ENCODE measurements around the gene GPR35. TPM values are rescaled to one million over a fixed set of nuclear protein-coding genes. Genes with fewer than 3 reads are reported as not detected.

The GPR35 gene
- total RNA-seq, 1 experiment from 2014 or later = 21.3 TPM

GRCh38 chr2:240637901-240638345 lies 12.6 kb downstream of the GPR35 start:
- peaks cover 11% of the 10 kb centered on the region for H3K9me3 Mint-ChIP-seq (ENCODE audit: unreplicated experiment)
- TF ChIP-seq, protein P1, sequence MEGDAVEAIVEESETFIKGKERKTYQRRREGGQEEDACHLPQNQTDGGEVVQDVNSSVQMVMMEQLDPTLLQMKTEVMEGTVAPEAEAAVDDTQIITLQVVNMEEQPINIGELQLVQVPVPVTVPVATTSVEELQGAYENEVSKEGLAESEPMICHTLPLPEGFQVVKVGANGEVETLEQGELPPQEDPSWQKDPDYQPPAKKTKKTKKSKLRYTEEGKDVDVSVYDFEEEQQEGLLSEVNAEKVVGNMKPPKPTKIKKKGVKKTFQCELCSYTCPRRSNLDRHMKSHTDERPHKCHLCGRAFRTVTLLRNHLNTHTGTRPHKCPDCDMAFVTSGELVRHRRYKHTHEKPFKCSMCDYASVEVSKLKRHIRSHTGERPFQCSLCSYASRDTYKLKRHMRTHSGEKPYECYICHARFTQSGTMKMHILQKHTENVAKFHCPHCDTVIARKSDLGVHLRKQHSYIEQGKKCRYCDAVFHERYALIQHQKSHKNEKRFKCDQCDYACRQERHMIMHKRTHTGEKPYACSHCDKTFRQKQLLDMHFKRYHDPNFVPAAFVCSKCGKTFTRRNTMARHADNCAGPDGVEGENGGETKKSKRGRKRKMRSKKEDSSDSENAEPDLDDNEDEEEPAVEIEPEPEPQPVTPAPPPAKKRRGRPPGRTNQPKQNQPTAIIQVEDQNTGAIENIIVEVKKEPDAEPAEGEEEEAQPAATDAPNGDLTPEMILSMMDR (IDR thresholded peaks at IDR 0.05; ENCODE audit: insufficient read depth in 1 of 2, low read depth in 1 of 2, low read length in 1 of 2, severe bottlenecking in 1 of 2, unreplicated experiment in 1 of 2) = no peak
- H3K4me1 Mint-ChIP-seq (ENCODE audit: low read depth, unreplicated experiment) = no peaks in the 10 kb centered on the region
- CTCF ChIA-PET = interaction anchor here (0.6 kb wide), 1 partner anchor 10 kb away, joined by 4 read pairs; no protein-coding TSS in a partner anchor
- no peak overlapping the region for H3K4me3 ChIP-seq (ENCODE audit: low read depth, low read length)
- H3K27me3 Mint-ChIP-seq (ENCODE audit: insufficient read depth, unreplicated experiment) = peaks cover 3% of the 10 kb centered on the region
- H3K36me3 Mint-ChIP-seq (ENCODE audit: insufficient read depth, unreplicated experiment) = no peaks in the 10 kb centered on the region
- H3K4me1 ChIP-seq = no peaks in the 10 kb centered on the region
- H3K27me3 ChIP-seq (replicated peaks; ENCODE audit: control insufficient read depth, insufficient read depth, low read length) = no peaks in the 10 kb centered on the region
- no peak for DNase-seq
- no peaks in the 10 kb centered on the region for H3K36me3 ChIP-seq (ENCODE audit: control insufficient read depth, insufficient read depth, low read length)
- intact Hi-C loops (cut with micrococcal nuclease; ENCODE audit: unreplicated experiment) = no loop called here
- BruUV-seq (replicated peaks) = no TSS peak
- POLR2A ChIA-PET = no interaction called here
- no peak overlapping the region for H3K4me3 Mint-ChIP-seq (ENCODE audit: unreplicated experiment)
- 0 out of 2 replicates have a peak, but pooled peaks cover 3% of the 10 kb centered on the region for H3K9me3 ChIP-seq
- no peak overlapping the region for H3K27ac Mint-ChIP-seq (ENCODE audit: unreplicated experiment)

- H3K36me3 Mint-ChIP-seq (ENCODE audit: insufficient read depth, unreplicated experiment) = no peaks in the 10 kb centered on the region
- Histone ChIP-seq H3K4me3 (ENCODE audit: low read depth, low read length) (no peak overlapping the region), H3K27me3 (replicated peaks; ENCODE audit: control insufficient read depth, insufficient read depth, low read length) (no peaks in the 10 kb centered on the region), H3K36me3 (ENCODE audit: control insufficient read depth, insufficient read depth, low read length) (no peaks in the 10 kb centered on the region), H3K4me1 (no peaks in the 10 kb centered on the region), H3K9me3 (0 out of 2 replicates have a peak, but pooled peaks cover 3% of the 10 kb centered on the region)
- no peak for DNase-seq
- TF ChIP-seq, protein P1 (IDR thresholded peaks at IDR 0.05; ENCODE audit: insufficient read depth in 1 of 2, low read depth in 1 of 2, low read length in 1 of 2, severe bottlenecking in 1 of 2, unreplicated experiment in 1 of 2) = no peak
- CTCF ChIA-PET = no interaction called here
- no peaks in the 10 kb centered on the region for H3K4me1 Mint-ChIP-seq (ENCODE audit: low read depth, unreplicated experiment)
- POLR2A ChIA-PET = no interaction called here
- H3K27me3 Mint-ChIP-seq (ENCODE audit: insufficient read depth, unreplicated experiment) = peaks cover 3% of the 10 kb centered on the region
- intact Hi-C loops (cut with micrococcal nuclease; ENCODE audit: unreplicated experiment) = no loop called here
- no peak overlapping the region for H3K27ac Mint-ChIP-seq (ENCODE audit: unreplicated experiment)
- BruUV-seq (replicated peaks) = no TSS peak
- peaks cover 4% of the 10 kb centered on the region for H3K9me3 Mint-ChIP-seq (ENCODE audit: unreplicated experiment)
- no peak overlapping the region for H3K4me3 Mint-ChIP-seq (ENCODE audit: unreplicated experiment)
Measured at GRCh38 chr2:240638512-240639160, 13.4 kb downstream of the GPR35 start.

DNA sequence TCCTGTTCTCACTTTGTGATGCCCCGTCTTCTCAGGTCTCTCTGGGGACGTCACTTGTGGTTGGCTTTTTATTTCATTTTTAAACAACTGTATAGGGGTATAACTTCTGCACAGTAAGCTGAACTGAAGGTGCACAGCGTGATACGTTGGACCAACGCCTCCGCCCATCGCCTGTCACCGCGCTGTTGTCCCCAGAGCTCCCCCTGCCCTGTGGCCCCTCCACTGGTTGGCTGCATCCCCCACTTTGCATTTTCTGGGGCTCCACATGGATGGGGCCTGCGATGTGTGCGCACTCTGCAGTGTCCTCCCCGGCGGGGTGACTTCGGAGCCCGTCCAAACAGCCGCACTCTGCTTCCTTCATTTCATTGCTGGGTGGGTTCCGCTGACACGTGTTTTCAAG lies 14.3 kb downstream of the GPR35 start:
- intact Hi-C loops (cut with micrococcal nuclease; ENCODE audit: unreplicated experiment) = no loop called here
- Mint-ChIP-seq H3K27me3 (ENCODE audit: insufficient read depth, unreplicated experiment) (peaks cover 3% of the 10 kb centered on the region), H3K9me3 (ENCODE audit: unreplicated experiment) (no peaks in the 10 kb centered on the region), H3K27ac (ENCODE audit: unreplicated experiment) (no peak overlapping the region), H3K4me3 (ENCODE audit: unreplicated experiment) (no peak overlapping the region), H3K4me1 (ENCODE audit: low read depth, unreplicated experiment) (no peaks in the 10 kb centered on the region), H3K36me3 (ENCODE audit: insufficient read depth, unreplicated experiment) (no peaks in the 10 kb centered on the region)
- CTCF ChIA-PET = no interaction called here
- H3K4me1 ChIP-seq = no peaks in the 10 kb centered on the region
- no peaks in the 10 kb centered on the region for H3K9me3 ChIP-seq
- no peak overlapping the region for H3K4me3 ChIP-seq (ENCODE audit: low read depth, low read length)
- no peak for DNase-seq
- BruUV-seq (replicated peaks) = no TSS peak
- H3K36me3 ChIP-seq (ENCODE audit: control insufficient read depth, insufficient read depth, low read length) = no peaks in the 10 kb centered on the region
- H3K27me3 ChIP-seq (replicated peaks; ENCODE audit: control insufficient read depth, insufficient read depth, low read length) = no peaks in the 10 kb centered on the region
- TF ChIP-seq, protein P1 (IDR thresholded peaks at IDR 0.05; ENCODE audit: insufficient read depth in 1 of 2, low read depth in 1 of 2, low read length in 1 of 2, severe bottlenecking in 1 of 2, unreplicated experiment in 1 of 2) = no peak
- POLR2A ChIA-PET = no interaction called here

Data from Caco-2 (cell line).